SK-N-MC (cell line): ENCODE data around the gene PLK3.
"Not testable (repeated sequence)": the region's sequence is repeated elsewhere in the genome, so short reads cannot be mapped to it uniquely, and the experiment has no call there.

Source experiments
- DNase-seq: peaks from one replicate; pipeline ENCODE4 v3.0.0-alpha.2; 2011; ENCODE audit warnings: low read depth, low spot score
- H3K27ac ChIP-seq: fragments of 200-600 bp; sonication (generic); 2 replicates; pipeline ENCODE4 v1.5.1; 2016; ENCODE audit warnings: mixed run types
- H3K36me3 ChIP-seq: fragments of 200-600 bp; sonication (generic); 2 replicates; pipeline ENCODE4 v1.6.1; 2017; ENCODE audit warnings: antibody characterized with exemption, low read length, mixed read lengths; ENCODE audit not compliant: insufficient read depth
- H3K4me3 ChIP-seq: fragments of 200-600 bp; sonication (generic); 2 replicates; pipeline ENCODE4 v1.5.1; 2016
- H3K9ac ChIP-seq: fragments of 200-600 bp; sonication (generic); 2 replicates; pipeline ENCODE4 v1.8.0; 2017; ENCODE audit warnings: mixed run types, mixed read lengths; ENCODE audit not compliant: insufficient read length
- H3K9me3 ChIP-seq: fragments of 200-600 bp; sonication (generic); 2 replicates; pipeline ENCODE4 v1.6.1; 2017; ENCODE audit warnings: low read depth, mild to moderate bottlenecking, antibody characterized with exemption, low read length, moderate library complexity, mixed read lengths
- EZH2 ChIP-seq: fragments of 200-600 bp; sonication (generic); IDR thresholded peaks from one replicate; pipeline ENCODE4 v1.6.1; 2017; ENCODE audit warnings: antibody characterized with exemption
- FOXP2 ChIP-seq: optimal IDR thresholded peaks from 2 replicates; pipeline ENCODE3; 2011; ENCODE audit warnings: mild to moderate bottlenecking, moderate library complexity; ENCODE audit not compliant: insufficient read depth; ENCODE audit errors: extremely low read length, control extremely low read depth
- POLR2AphosphoS5 ChIP-seq: IDR thresholded peaks from 2 replicates; pipeline ENCODE4 v1.6.1; 2012; ENCODE audit warnings: mild to moderate bottlenecking, low read depth, low read length, borderline replicate concordance

Gene PLK3

GRCh38 chr1:44799770-44800584 is at the start of gene PLK3:
Gene PLK3, plus strand, starts transcription at chr1:44800377. Its CDS starts 87 bp downstream, at chr1:44800464.
- TF ChIP-seq POLR2AphosphoS5 (peak; percentile 84), FOXP2 (no peak), EZH2 (no peak)
- Histone ChIP-seq H3K27ac (peak within 1 kb of the TSS; percentile 73), H3K9ac (peak within 1 kb of the TSS; percentile 82), H3K9me3 (no peaks in the 10 kb centered on the region), H3K36me3 (no peaks in the 10 kb centered on the region; the same call in 1 of the 2 replicates), H3K4me3 (peak within 1 kb of the TSS; percentile 94)
- peak; percentile 76 for DNase-seq

GRCh38 chr1:44757420-44757819 is 42.8 kb upstream of the PLK3 start:
- no peak for DNase-seq
- Histone ChIP-seq H3K9me3 (no peaks in the 10 kb centered on the region), H3K4me3 (no peak overlapping the region), H3K9ac (no peak overlapping the region), H3K36me3 (peaks cover 91% of the 10 kb centered on the region), H3K27ac (no peak overlapping the region)
- TF ChIP-seq POLR2AphosphoS5 = no peak
- no peak for TF ChIP-seq EZH2
- no peak for TF ChIP-seq FOXP2

- H3K36me3 ChIP-seq = peaks cover 91% of the 10 kb centered on the region
- H3K9ac ChIP-seq = no peak overlapping the region
- H3K27ac ChIP-seq = no peak overlapping the region
- no peak for TF ChIP-seq FOXP2
- no peak for TF ChIP-seq POLR2AphosphoS5
- H3K9me3 ChIP-seq = no peaks in the 10 kb centered on the region
- no peak overlapping the region for H3K4me3 ChIP-seq
- no peak for DNase-seq
Observed at GRCh38 chr1:44759077-44759476, 41.1 kb upstream of the PLK3 start.

GRCh38 chr1:44760876-44761275 is 39.3 kb upstream of the PLK3 start:
- TF ChIP-seq EZH2 (no peak), POLR2AphosphoS5 (no peak), FOXP2 (no peak)
- Histone ChIP-seq H3K27ac (no peak overlapping the region), H3K9me3 (no peaks in the 10 kb centered on the region), H3K4me3 (no peak overlapping the region), H3K9ac (no peak overlapping the region), H3K36me3 (peaks cover 86% of the 10 kb centered on the region)
- no peak for DNase-seq

- DNase-seq, H3K9ac ChIP-seq, H3K9me3 ChIP-seq, H3K4me3 ChIP-seq, H3K27ac ChIP-seq: not testable (repeated sequence)
- peaks cover 51% of the 10 kb centered on the region for H3K36me3 ChIP-seq
Observed at GRCh38 chr1:44766421-44766820, 33.8 kb upstream of the PLK3 start.

GRCh38 chr1:44775078-44775929 is 24.9 kb upstream of the PLK3 start, which contains the start of gene RPS8:
Gene RPS8, plus strand, starts transcription at chr1:44775540. Its CDS starts 57 bp downstream, at chr1:44775597.
- Histone ChIP-seq H3K9me3 (no peaks in the 10 kb centered on the region), H3K36me3 (peaks cover 46% of the 10 kb centered on the region), H3K9ac (peak within 1 kb of the TSS; percentile 100), H3K4me3 (peak within 1 kb of the TSS; percentile 91), H3K27ac (peak within 1 kb of the TSS; percentile 94)
- TF ChIP-seq POLR2AphosphoS5 (peak; percentile 99), FOXP2 (no peak)
- DNase-seq = peak; percentile 64

GRCh38 chr1:44775930-44776729 is 24.0 kb upstream of the PLK3 start:
- Histone ChIP-seq H3K4me3 (peak overlapping the region; percentile 91), H3K36me3 (peaks cover 54% of the 10 kb centered on the region), H3K9me3 (no peaks in the 10 kb centered on the region), H3K9ac (peak overlapping the region; percentile 100), H3K27ac (peak overlapping the region; percentile 94)
- no peak for DNase-seq
- TF ChIP-seq EZH2 = no peak
- peak; percentile 41; the same call in 1 of the 2 replicates for TF ChIP-seq POLR2AphosphoS5

GRCh38 chr1:44776730-44777068 is 23.5 kb upstream of the PLK3 start:
- TF ChIP-seq FOXP2 (no peak), POLR2AphosphoS5 (no peak), EZH2 (no peak)
- Histone ChIP-seq H3K27ac (peak overlapping the region; percentile 94), H3K4me3 (peak overlapping the region; percentile 91), H3K9ac (peak overlapping the region; percentile 100), H3K9me3 (no peaks in the 10 kb centered on the region), H3K36me3 (peaks cover 60% of the 10 kb centered on the region)
- DNase-seq = no peak
